GM19025 (cell line): ENCODE data around the gene EXT2.

ENCODE experiments used
- ATAC-seq: cut with Tn5 transposase; IDR thresholded peaks from one replicate; pipeline ENCODE4 v1.9.1; 2021; ENCODE audit warnings: mild to moderate bottlenecking, low read depth, moderate library complexity; ENCODE audit not compliant: unreplicated experiment

EXT2 gene

DNA sequence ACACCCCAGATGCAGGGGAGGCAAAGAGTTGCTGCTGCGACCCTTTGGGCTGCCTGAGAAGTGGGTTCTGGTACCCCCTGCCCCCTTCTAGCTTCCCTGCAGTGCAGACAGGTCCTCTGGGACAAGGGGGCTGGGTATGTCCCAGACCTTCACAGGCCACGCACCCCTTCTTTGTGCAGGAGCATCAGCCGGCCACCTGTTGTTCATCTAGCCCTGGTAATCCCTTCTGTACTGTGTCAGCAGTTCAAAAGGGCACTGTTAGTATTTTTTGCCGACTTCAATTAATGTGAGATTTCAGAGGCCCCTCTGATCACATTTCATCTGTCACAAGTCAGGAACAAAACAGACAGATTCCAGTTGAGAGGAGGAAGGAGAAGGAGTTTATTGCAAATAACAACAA is 164.6 kb downstream of the EXT2 start:
- no peak for ATAC-seq

DNA sequence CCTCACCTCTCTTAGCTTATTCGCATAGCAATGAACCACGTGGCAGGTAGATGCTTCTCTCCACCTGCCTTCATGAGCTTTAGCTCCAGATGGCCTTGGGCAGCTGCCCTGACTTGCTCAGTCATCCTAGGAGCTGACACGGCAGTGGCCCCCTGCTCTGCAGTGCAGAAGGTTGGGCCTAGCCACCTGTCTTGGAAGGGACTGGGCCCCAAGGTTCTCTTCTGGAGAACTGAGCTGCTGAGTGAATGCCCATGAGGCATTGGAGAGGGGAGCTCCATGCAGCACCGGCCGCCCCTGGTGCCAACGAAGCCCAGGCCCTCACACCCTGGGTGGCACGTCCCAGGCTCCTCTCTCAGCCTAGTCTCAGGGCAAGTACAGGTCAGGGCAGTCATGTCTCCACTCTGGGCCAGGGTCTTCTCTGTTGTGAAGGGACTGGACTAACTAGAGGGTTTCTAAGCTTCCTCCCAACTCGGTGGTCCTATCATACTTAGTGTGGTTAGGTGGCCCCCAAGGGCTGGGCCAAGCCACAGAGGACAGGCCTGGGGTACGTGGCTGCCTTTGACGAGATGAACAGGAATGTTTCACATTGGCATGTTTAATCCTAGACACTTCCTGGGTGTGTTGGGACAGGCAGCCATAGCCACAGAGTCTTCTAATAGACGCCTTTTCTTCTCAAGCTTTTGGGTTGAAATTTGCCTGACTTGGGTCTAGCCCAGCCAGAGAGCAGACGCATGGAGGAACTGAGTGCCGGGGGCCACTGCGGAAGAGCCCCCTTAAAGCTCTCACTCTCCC is 166.5 kb downstream of the EXT2 start:
- no peak for ATAC-seq

DNA sequence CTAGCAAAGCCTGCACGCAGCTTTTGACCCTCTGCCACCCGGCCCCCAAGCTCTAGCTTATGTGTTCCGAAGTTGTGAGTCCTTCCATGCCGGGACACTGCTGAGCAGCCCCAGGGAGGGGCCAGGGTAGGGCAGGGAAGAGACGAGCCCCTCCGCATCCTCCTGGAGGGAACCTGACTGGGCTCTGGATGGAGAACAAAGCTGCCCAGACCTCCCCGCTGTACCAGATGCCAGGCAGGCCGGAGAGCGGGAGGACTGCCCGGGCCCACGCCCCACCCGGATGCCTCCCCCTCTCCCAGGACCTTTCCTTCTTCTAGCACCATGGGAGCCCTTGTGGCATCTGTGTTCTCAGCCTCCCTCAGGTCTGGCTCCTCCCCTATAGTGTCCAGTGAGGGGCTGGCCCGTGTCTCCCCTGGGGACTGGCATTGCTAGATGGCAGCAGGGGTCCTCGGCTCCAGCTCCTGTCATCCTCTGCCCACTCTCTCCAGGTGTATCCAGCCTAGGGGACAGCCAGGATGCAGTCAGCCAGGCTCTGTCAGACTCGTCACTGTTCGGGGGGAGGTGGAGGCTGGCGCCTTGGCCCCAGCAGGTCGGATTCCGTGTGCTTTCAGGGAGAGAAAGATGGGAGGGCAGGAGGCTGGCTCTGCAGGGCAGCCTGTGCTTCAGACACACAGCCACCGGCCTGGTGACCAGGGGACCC is 168.4 kb downstream of the EXT2 start:
- no peak for ATAC-seq

DNA sequence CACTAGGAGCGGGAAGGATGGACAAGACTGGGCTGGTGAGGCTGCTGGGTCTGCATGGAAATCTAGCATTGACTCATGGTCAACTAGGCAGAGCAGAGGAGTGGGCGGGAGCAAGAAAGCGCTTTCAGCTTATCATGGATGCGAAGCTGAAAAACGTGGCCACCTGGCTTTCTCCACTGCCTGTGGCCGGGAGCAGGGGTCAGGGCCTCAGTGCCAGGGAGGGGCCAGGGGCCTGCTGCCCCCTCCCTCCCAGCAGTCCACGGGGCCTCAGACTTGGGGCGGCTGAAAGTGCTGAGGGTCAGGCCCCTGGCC is 168.9 kb downstream of the EXT2 start:
- ATAC-seq = no peak

DNA sequence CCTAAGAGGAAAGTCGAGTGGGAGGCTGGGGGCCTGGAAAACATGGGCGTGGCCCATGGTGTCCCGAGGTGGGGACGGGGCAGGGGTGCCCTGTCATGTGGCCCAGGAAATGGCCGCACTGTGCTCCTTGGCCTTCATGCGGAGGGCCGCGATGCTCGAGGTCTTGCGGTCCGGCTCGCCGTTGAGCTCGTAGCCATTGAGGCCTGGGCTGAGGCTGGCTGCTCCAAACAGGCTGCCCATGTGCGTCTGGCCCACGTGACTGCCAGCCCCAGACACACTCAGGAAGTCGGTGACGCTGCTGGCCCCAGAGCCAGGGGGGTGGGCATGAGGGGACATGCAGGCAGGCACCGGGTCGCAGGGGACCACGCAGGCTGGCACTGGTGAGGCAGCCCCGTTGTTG is 169.3 kb downstream of the EXT2 start:
- ATAC-seq = no peak

DNA sequence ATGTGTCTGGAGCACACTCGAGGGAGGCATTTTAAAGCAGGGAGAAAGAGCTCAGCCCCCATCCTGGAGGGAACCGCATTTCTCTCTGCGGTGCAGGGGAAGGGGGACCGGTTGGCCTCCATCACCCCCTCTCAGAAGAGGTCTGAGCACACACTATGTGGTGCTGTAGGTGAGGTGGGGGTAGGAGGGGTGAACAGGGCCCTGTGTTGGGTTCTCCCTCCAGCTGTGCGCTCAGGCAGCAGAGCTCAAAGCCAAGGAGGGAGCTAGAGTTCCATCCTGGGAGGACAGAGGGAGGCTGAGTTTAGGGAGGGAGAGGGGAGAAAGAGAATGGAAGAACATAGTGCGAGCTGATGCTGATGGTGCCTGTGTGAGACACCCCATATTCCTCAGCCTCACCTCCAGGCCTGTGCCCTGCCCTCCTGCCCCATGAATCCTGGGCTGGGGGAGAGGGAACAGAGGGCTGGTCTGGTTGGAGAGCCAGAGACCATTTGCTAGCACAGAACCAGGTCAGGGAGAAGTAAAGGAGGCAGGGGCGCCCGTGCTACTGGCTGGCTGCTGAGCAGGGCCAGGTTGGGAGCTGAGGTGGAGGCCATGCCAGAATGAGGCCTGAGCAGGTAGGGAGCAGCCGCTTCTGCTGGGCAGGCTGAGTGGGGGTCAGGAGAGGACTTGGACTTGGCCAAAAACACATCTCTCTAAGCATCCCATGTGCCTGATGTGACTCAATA is 170.7 kb downstream of the EXT2 start:
- no peak for ATAC-seq

DNA sequence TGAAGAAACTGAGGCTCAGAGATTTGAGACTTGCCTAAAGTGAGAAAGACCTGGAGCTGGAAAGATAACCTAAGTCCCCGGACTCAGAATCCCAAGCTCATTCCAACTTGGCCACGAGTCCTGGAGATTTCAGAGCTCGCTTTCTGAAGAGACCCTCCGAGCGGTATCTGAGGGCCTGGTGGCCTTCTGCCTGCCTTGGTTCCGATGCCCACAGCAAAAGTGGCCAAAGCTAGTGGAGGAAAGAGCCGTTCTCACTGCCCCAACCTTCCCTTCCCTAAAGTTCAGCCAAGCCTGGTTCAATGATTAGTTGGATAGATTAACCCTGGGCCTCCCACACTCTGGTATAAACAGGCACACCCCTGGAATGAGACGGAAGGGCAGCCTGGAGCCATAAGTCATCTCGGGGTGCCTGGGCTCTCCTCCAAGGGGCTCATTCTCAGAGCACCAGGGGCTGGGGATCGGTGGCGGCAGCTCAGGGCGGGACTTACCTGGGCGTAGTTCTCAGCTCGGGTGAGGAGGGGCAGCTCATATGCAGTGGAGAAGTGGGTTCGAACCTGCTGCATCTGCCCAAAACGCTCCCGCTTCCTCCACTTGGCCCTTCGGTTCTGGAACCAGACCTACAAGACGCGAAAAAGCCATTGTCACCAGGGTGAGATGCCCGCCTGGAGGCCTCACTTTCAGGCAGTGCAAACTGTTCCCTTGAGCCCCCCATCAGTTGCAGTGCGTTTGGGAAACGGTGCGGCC is 171.7 kb downstream of the EXT2 start:
- ATAC-seq = no peak

DNA sequence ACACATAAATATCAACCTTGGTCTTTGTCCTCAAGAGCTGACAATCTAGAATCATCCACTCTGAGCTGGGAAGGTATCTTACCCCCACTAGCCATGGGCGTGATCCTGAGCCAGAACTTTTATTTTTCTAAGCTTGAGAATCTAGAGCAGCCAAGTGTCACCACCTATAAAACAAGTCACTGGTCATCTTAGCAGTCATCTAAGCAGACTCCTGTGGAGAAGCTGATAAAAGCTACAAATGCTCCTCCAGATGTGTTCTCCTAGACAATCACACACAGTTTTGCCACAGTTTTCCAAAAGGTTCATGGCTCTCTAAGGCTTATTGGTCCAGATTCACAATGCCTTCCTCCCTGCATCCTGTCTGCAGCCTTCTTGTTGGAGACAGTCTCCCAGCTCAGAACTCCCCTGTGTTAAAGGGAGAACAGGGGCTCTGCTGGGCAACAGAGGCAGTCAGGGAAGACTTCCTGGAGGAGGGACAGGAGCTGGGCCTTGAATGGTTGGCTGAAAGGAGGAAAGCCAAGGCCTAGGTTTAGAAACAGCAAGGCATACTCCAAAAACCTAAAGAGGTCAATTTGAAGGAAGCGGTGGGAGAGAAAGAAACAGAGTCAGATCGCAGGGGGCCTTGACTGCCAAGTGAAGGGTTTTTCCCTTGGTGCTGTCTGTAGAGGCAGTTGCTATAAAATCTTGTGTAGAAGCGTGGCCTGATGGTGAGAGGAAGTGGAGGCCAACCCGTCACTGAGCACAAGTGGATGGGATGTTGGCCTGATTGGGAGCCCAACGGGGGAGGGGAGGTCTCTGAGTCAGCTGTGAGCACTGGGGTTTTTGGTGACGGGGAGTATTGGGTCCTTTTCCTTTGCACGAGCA is 172.5 kb downstream of the EXT2 start:
- no peak for ATAC-seq

DNA sequence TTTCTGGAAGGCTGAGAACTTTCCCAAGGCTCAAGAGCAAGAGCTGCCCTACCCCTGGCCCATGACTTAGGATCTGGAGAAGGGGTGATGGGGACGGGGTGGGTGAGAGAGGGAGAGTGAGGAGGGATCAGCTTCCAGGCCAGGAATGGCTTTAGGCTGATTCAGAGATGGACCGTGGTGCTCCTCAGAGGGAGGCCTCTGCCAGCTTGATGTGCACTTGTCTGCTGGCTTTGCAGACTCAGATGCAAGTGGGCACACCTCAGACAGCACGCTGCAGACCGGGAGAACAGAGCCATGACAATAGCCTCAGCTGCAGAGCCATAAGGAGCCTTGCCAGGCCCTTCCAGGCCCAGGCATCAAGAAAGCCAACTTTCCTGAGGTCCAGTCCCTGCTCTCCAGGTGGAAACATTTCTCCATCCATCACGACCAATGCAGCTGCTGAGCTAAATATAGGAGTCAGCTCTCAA is 173.2 kb downstream of the EXT2 start:
- ATAC-seq = no peak

DNA sequence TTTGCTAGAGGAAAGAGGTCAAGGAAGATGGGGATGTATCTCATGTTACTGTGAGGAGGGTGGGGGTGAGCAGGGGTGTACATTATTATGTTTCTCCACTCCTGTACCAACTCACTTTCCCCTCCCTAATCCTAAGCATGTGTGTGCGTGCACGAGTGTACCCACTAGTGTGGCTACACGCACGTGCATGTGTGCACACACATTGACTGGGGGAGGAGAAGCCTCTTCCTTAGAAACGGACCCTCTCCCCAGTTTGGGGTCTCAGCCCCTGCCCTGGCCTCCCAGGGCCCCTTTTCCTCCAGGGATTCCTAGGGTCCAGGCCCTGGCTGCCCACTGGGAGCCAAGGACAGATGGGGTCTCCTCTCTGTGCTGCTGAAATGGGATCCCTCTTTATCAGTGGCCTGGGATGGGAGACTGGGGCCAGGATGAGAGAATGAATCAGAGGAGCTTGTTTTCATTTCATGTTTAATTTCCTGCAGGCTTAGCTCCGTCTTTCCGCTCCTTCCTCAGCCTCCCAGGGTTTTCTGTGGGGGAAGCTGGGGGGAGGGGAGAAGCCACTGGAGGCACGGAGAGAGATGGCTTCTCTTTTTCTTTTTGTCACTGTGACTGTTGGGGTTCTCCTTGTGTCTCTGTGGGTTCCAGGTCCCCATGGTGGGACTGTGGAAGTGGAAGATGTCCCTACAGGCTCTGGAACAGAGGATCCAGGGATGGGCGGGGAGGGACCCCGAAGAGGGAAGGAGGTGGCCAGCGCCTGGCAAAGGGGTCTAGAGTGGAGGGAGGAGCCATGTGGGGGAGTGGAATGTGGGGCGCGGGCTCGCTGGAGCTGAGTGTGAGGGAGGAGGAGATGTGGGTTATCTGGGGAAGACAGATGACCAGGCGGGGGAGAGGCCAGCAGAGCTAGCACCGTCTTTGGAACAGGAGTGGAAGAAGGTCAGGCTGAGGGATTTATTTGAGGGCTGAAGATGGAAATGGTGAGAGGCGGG is 174.2 kb downstream of the EXT2 start:
- no peak for ATAC-seq

DNA sequence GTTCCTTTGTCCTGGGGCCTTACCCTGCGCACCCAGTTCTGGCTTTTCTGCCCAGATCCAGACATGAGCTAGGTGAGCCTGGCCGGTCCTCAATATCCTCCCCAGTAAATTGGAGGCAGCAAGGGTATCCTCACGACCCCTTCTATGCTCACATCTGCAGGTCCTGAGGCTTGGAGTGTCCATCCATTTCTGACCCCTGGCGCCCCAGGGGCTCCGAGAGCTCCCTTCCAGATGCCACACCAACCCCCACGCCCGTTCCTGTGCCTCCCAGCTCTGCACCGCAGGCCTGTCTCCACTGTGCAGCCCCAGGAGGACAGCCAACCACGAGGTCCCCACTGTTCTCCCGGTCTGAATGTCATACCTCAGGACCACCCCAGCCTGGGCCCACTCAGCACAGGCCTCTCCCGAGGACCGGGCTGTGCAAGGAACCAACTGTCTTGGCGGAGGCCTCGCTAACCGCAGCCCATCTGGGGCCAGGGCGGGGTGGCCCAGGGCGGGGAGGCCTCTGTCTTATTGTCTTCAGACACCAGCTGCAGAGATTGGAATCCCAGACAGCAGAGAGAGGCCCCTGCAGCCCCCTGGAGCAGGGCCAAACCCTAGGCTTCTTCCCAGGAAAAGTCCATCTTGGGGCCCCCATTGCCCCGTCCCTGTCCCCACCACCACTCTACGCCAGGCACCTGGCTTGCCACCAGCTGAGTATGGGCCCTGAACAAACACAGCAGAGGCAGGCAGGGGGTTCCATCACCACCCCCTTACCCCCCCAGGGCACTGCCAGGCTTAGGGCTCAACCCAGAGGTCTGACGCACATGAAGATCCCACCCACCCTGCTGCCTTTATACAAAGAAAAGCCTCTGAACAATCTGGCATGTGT is 175.2 kb downstream of the EXT2 start:
- no peak for ATAC-seq

DNA sequence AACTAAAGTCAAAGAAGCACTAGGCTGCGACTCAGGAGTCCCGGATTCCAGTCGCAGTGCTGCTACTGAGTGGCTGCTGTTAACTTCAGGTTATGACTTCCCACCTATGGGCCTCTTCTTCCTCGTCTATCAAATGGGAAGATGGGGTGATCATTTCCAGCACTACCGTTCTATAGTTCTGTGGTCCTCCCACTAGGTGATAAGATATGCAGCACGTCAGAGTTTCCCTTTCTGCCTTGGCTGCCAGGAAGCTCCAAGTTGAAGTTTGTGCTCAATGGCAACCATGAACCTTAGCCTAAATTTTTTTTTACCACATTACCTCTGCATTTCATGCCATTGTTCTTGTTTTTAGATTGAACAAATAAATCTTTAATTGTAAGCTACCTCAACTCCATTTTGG is 175.8 kb downstream of the EXT2 start:
- no peak for ATAC-seq

DNA sequence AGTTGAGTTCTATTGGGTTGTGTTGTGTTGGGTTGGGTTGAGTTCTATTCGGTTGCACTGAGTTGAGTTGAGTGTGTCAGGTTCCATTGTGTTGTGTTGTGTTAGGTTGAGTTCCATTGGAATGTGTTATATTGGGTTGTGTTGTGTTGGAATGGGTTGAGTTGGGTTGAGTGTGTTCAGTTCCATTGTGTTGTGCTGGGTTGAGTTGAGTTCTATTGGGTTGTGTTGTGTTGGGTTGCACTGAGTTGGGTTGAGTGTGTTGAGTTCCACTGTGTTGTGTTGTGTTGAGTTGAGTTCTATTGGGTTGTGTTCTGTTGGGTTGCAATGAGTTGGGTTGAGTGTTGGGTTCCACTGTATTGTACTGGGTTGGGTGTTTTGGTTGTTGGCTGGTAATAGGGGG is 178.9 kb downstream of the EXT2 start:
- ATAC-seq = no peak

DNA sequence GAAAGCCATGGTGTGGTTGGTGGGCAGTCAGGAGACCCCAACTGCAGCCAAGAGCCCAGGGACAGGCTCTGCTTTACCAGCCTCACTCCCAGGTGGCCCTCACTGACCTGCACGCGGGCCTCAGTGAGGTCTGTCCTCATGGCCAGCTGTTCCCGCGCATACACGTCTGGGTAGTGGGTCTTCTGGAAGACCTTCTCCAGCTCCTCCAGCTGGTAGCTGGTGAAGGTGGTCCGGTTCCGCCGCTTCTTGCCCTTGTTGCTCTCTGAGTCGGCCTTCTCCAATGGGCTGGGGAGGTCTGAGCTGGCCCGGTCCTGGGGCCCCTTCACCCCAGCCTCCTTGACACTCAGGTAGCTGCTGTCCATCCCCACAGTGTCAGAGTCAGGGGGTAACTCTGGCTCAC is 179.8 kb downstream of the EXT2 start:
- ATAC-seq = no peak

DNA sequence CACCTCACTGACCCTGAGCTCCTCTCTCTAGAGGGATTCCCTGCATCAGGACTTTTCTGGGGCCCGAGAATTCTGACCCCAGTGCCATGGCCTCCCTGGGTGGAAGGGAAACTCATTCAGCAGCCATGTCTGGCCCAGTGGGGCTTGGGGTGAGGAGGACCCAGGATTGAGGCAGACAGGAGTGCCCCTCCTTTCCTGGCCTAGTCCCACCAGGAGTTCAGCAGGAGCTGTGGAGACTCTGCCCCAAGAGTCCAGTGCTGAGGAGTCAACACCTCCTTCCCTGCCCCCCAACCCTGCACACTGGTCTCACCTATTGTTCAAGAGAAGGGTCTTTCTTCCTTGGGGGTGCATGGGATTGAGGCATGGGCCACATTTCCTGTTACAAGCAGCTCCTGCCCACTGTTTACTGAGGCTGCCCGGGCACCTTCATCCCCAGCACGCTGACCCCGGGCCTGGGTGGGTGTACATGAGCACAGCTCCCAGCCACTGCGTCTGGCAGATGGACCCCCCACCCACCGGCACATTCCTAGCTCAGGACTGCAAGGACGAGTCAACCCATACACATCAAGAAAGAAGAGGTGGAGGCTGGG is 180.6 kb downstream of the EXT2 start:
- no peak for ATAC-seq

DNA sequence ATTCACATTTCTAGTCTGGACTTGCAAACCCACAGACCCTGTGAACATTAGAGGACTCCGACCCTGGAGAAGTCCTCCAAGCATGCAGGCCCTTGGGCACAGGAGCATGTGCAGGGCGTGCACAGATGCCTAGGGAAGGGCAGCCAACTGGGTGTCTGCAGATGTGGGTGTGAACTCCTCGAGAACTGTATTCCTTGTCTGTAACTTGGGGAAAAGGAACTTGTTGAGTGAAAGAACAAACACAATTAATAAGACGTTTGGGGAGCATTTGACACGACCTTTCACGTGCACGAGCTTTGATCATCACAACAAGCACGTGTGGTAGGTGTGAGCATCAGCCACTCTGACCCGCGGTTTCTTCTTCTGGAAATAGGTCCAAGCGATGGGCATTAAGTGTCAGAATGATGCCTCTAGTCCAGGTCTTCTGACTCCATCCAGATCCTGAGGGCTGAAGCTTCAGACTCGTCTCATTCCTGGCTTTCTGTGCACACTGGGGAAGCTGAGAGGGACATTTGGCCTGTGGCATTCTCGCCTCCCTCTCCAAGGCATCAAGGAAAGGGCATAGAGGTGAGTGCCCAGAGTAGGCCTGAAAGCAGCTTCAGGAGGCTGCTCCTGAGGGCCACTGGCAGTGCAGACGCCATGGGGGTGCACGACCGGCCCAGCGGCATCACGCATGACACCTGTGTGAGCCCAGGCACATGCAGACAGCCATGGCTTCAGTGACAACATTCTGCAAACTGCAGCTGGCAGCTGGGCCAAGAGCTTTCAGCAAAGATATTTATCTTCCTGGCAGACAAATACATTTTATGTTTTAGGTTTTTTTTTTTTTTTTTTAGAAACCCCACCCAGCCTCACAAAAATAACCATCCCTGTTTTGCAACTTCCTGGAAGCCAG is 182.0 kb downstream of the EXT2 start:
- no peak for ATAC-seq

DNA sequence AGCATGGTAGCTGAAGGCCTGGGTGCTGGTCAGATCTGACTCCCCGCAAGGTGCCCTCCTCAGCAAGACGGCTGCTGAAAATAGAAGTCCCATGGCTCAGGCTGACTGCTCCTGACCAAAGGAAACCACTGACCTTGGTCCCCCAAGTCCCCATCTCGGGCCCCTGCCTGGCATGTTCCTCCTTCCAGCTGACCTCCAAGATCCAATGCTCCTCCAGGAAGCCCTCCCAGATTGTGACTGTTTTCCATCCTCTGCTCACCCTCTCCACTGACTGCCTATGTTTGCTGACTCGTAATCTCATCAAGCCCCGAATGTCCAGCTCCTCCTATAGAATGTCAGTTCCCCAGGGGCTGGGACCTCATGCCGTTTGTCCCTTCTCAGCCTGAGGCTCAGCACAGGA is 184.0 kb downstream of the EXT2 start:
- ATAC-seq = no peak
